HG02571 (cell line): ENCODE measurements around the gene ABCG4.
"Not testable (repeated sequence)": the region's sequence is repeated elsewhere in the genome, so short reads cannot be mapped to it uniquely, and the experiment has no call there.

ENCODE experiments used
- ATAC-seq: cut with Tn5 transposase; IDR thresholded peaks from one replicate; pipeline ENCODE4 v1.9.1; 2021; ENCODE audit warnings: mild to moderate bottlenecking, moderate library complexity; ENCODE audit not compliant: unreplicated experiment

ABCG4 gene

GRCh38 chr11:119152604-119153003, 3.8 kb downstream of the ABCG4 start:
- ATAC-seq = no peak

- ATAC-seq = no peak
Measured at GRCh38 chr11:119153049-119153818, 4.4 kb downstream of the ABCG4 start.

- ATAC-seq = no peak
Measured at GRCh38 chr11:119154178-119154577, 5.3 kb downstream of the ABCG4 start.

- no peak for ATAC-seq
Measured at GRCh38 chr11:119155733-119156492, 7.1 kb downstream of the ABCG4 start.

- no peak for ATAC-seq
Measured at GRCh38 chr11:119156496-119156895, 7.6 kb downstream of the ABCG4 start.

GRCh38 chr11:119157063-119157462, 8.2 kb downstream of the ABCG4 start:
- no peak for ATAC-seq

GRCh38 chr11:119158467-119158866, 9.6 kb downstream of the ABCG4 start:
- no peak for ATAC-seq

- ATAC-seq = no peak
Measured at GRCh38 chr11:119160151-119160550, 11.3 kb downstream of the ABCG4 start.

- no peak for ATAC-seq
Measured at GRCh38 chr11:119161871-119162270, 13.0 kb downstream of the ABCG4 start.

- no peak for ATAC-seq
Measured at GRCh38 chr11:119166368-119167076, 17.7 kb downstream of the ABCG4 start.

- not testable (repeated sequence) for ATAC-seq
Measured at GRCh38 chr11:119167077-119167458, 18.2 kb downstream of the ABCG4 start.

- no peak for ATAC-seq
Measured at GRCh38 chr11:119167933-119168332, 19.1 kb downstream of the ABCG4 start.

GRCh38 chr11:119168471-119169281, 19.8 kb downstream of the ABCG4 start, which contains the start of gene NLRX1:
NLRX1 (plus strand) TSS chr11:119168725; CDS start chr11:119171404, 2,679 bp downstream.
- ATAC-seq = peak; percentile 83

- peak; percentile 11 for ATAC-seq
Measured at GRCh38 chr11:119169282-119169719, 20.4 kb downstream of the ABCG4 start.

GRCh38 chr11:119172513-119172912, 23.7 kb downstream of the ABCG4 start:
- no peak for ATAC-seq

- no peak for ATAC-seq
Measured at GRCh38 chr11:119173453-119173852, 24.6 kb downstream of the ABCG4 start.

GRCh38 chr11:119175493-119176077, 26.7 kb downstream of the ABCG4 start:
- ATAC-seq = no peak

- ATAC-seq = no peak
Measured at GRCh38 chr11:119178166-119178680, 29.4 kb downstream of the ABCG4 start.

GRCh38 chr11:119179342-119179741, 30.5 kb downstream of the ABCG4 start:
- ATAC-seq = no peak

GRCh38 chr11:119179983-119180382, 31.1 kb downstream of the ABCG4 start:
- ATAC-seq = no peak
